MG63 (cell line): ENCODE data around the gene MMP15. TPM values are rescaled to one million over a fixed set of nuclear protein-coding genes. Genes with fewer than 3 reads are reported as not detected.
"Not testable (repeated sequence)": the region's sequence is repeated elsewhere in the genome, so short reads cannot be mapped to it uniquely, and the experiment has no call there.

Source experiments
- DNase-seq: peaks from one replicate; pipeline ENCODE4 v3.0.0-alpha.2; 2020
- H3K27me3 ChIP-seq: fragments of 250-450 bp; sonication (Bioruptor Pico); 2 replicates; pipeline ENCODE4 v1.5.1; 2020; ENCODE audit warnings: mild to moderate bottlenecking, moderate library complexity
- H3K36me3 ChIP-seq: fragments of 250-450 bp; sonication (Bioruptor Pico); 2 replicates; pipeline ENCODE4 v1.5.1; 2020; ENCODE audit warnings: mild to moderate bottlenecking, moderate library complexity
- H3K4me3 ChIP-seq: fragments of 250-450 bp; sonication (Bioruptor Pico); 2 replicates; pipeline ENCODE4 v1.5.1; 2020; ENCODE audit warnings: mild to moderate bottlenecking, moderate library complexity
- H3K9me3 ChIP-seq: fragments of 250-450 bp; sonication (Bioruptor Pico); 2 replicates; pipeline ENCODE4 v1.5.1; 2020; ENCODE audit warnings: mild to moderate bottlenecking, moderate library complexity
- total RNA-seq: library from RNA; depleted of rRNA; stranded (reverse); fragments of >200 nt; shearing (Covaris generic); gene quantifications from 2 replicates; pipeline ENCODE4 v1.2.3, GENCODE V29; 2014; ENCODE audit warnings: low replicate concordance

The MMP15 gene
- total RNA-seq, 1 experiment from 2014 or later, result 14.5 TPM

GRCh38 chr16:58049232-58050185, 24.0 kb downstream of the MMP15 start:
- Histone ChIP-seq H3K9me3 (no peaks in the 10 kb centered on the region), H3K27me3 (no peaks in the 10 kb centered on the region), H3K4me3 (no peak overlapping the region), H3K36me3 (no peaks in the 10 kb centered on the region)
- no peak for DNase-seq

GRCh38 chr16:58051296-58051695, 25.7 kb downstream of the MMP15 start:
- Histone ChIP-seq H3K9me3 (no peaks in the 10 kb centered on the region), H3K4me3 (no peak overlapping the region), H3K27me3 (no peaks in the 10 kb centered on the region), H3K36me3 (no peaks in the 10 kb centered on the region)
- DNase-seq, result no peak

GRCh38 chr16:58051821-58052603, 26.5 kb downstream of the MMP15 start:
- peaks cover 4% of the 10 kb centered on the region; the same call in 1 of the 2 replicates for H3K27me3 ChIP-seq
- no peak overlapping the region for H3K4me3 ChIP-seq
- no peak for DNase-seq
- H3K9me3 ChIP-seq, result no peaks in the 10 kb centered on the region
- no peaks in the 10 kb centered on the region for H3K36me3 ChIP-seq

- Histone ChIP-seq H3K4me3 (no peak overlapping the region), H3K9me3 (no peaks in the 10 kb centered on the region), H3K27me3 (peaks cover 16% of the 10 kb centered on the region; the same call in 1 of the 2 replicates), H3K36me3 (no peaks in the 10 kb centered on the region)
- no peak for DNase-seq
Measured at GRCh38 chr16:58053682-58054005, 28.1 kb downstream of the MMP15 start.

- Histone ChIP-seq H3K9me3 (no peaks in the 10 kb centered on the region), H3K36me3 (no peaks in the 10 kb centered on the region), H3K4me3 (no peak overlapping the region), H3K27me3 (peaks cover 16% of the 10 kb centered on the region; the same call in 1 of the 2 replicates)
- no peak for DNase-seq
Measured at GRCh38 chr16:58054289-58054688, 28.7 kb downstream of the MMP15 start.

- no peaks in the 10 kb centered on the region for H3K36me3 ChIP-seq
- H3K9me3 ChIP-seq, result no peaks in the 10 kb centered on the region
- peaks cover 16% of the 10 kb centered on the region; the same call in 1 of the 2 replicates for H3K27me3 ChIP-seq
- DNase-seq, result no peak
- no peak overlapping the region for H3K4me3 ChIP-seq
Measured at GRCh38 chr16:58056580-58056979, 31.0 kb downstream of the MMP15 start.

GRCh38 chr16:58057121-58057520, 31.6 kb downstream of the MMP15 start:
- DNase-seq, result no peak
- no peaks in the 10 kb centered on the region for H3K36me3 ChIP-seq
- peaks cover 16% of the 10 kb centered on the region; the same call in 1 of the 2 replicates for H3K27me3 ChIP-seq
- no peaks in the 10 kb centered on the region for H3K9me3 ChIP-seq
- no peak overlapping the region for H3K4me3 ChIP-seq

- H3K36me3 ChIP-seq, result no peaks in the 10 kb centered on the region
- no peak for DNase-seq
- H3K9me3 ChIP-seq, result no peaks in the 10 kb centered on the region
- H3K4me3 ChIP-seq, result no peak overlapping the region
- H3K27me3 ChIP-seq, result peaks cover 16% of the 10 kb centered on the region; the same call in 1 of the 2 replicates
Measured at GRCh38 chr16:58057784-58058183, 32.2 kb downstream of the MMP15 start.

GRCh38 chr16:58062821-58063220, 37.3 kb downstream of the MMP15 start:
- DNase-seq, result no peak
- H3K36me3 ChIP-seq, result no peaks in the 10 kb centered on the region
- H3K27me3 ChIP-seq, result peaks cover 5% of the 10 kb centered on the region; the same call in 1 of the 2 replicates
- no peak overlapping the region for H3K4me3 ChIP-seq
- H3K9me3 ChIP-seq, result no peaks in the 10 kb centered on the region

- Histone ChIP-seq H3K36me3 (no peaks in the 10 kb centered on the region), H3K27me3 (no peaks in the 10 kb centered on the region; the same call in 1 of the 2 replicates), H3K4me3 (no peak overlapping the region), H3K9me3 (no peaks in the 10 kb centered on the region)
- DNase-seq, result no peak
Measured at GRCh38 chr16:58063377-58064076, 38.0 kb downstream of the MMP15 start.

- Histone ChIP-seq H3K27me3 (no peaks in the 10 kb centered on the region), H3K36me3 (no peaks in the 10 kb centered on the region), H3K4me3 (no peak overlapping the region), H3K9me3 (no peaks in the 10 kb centered on the region; the same call in 1 of the 2 replicates)
- DNase-seq, result no peak
Measured at GRCh38 chr16:58070585-58070984, 45.0 kb downstream of the MMP15 start.

- H3K27me3 ChIP-seq, DNase-seq, H3K36me3 ChIP-seq, H3K4me3 ChIP-seq: not testable (repeated sequence)
- peaks cover 10% of the 10 kb centered on the region for H3K9me3 ChIP-seq
Measured at GRCh38 chr16:58072134-58072533, 46.6 kb downstream of the MMP15 start.

GRCh38 chr16:58073086-58073485, 47.5 kb downstream of the MMP15 start:
- peaks cover 10% of the 10 kb centered on the region for H3K9me3 ChIP-seq
- H3K36me3 ChIP-seq, H3K27me3 ChIP-seq, DNase-seq, H3K4me3 ChIP-seq: not testable (repeated sequence)

GRCh38 chr16:58074657-58075056, 49.1 kb downstream of the MMP15 start:
- Histone ChIP-seq H3K9me3 (peaks cover 10% of the 10 kb centered on the region), H3K4me3 (no peak overlapping the region), H3K27me3 (no peaks in the 10 kb centered on the region), H3K36me3 (no peaks in the 10 kb centered on the region)
- no peak for DNase-seq

GRCh38 chr16:58076514-58076913, 51.0 kb downstream of the MMP15 start:
- Histone ChIP-seq H3K9me3 (peaks cover 10% of the 10 kb centered on the region), H3K36me3 (no peaks in the 10 kb centered on the region), H3K4me3 (no peak overlapping the region), H3K27me3 (no peaks in the 10 kb centered on the region)
- no peak for DNase-seq

- H3K27me3 ChIP-seq, result no peaks in the 10 kb centered on the region
- no peaks in the 10 kb centered on the region for H3K36me3 ChIP-seq
- H3K9me3 ChIP-seq, result peaks cover 10% of the 10 kb centered on the region
- no peak for DNase-seq
- no peak overlapping the region for H3K4me3 ChIP-seq
Measured at GRCh38 chr16:58077796-58078195, 52.2 kb downstream of the MMP15 start.

- not testable (repeated sequence) for DNase-seq, H3K36me3 ChIP-seq, H3K4me3 ChIP-seq, H3K27me3 ChIP-seq
- H3K9me3 ChIP-seq, result peaks cover 10% of the 10 kb centered on the region
Measured at GRCh38 chr16:58080657-58081056, 55.1 kb downstream of the MMP15 start.
